OCI-LY7 (cell line): ENCODE measurements around the gene CNTF.

Experiments
- EZH2phosphoT487 ChIP-seq: fragments of 200-600 bp; sonication (generic); IDR thresholded peaks from 2 replicates; pipeline ENCODE4 v1.6.1; 2018; ENCODE audit warnings: low read depth, borderline replicate concordance, mild to moderate bottlenecking, mixed run types, antibody characterized with exemption, low read length, moderate library complexity, mixed read lengths
- TF ChIP-seq, protein P1 (sequence below): fragments of 200-600 bp; sonication (generic); conservative IDR thresholded peaks from 2 replicates; pipeline ENCODE4 v1.5.1; 2014; ENCODE audit warnings: mild to moderate bottlenecking, antibody characterized with exemption, low read length, moderate library complexity, mixed read lengths

- TF ChIP-seq, protein P1, sequence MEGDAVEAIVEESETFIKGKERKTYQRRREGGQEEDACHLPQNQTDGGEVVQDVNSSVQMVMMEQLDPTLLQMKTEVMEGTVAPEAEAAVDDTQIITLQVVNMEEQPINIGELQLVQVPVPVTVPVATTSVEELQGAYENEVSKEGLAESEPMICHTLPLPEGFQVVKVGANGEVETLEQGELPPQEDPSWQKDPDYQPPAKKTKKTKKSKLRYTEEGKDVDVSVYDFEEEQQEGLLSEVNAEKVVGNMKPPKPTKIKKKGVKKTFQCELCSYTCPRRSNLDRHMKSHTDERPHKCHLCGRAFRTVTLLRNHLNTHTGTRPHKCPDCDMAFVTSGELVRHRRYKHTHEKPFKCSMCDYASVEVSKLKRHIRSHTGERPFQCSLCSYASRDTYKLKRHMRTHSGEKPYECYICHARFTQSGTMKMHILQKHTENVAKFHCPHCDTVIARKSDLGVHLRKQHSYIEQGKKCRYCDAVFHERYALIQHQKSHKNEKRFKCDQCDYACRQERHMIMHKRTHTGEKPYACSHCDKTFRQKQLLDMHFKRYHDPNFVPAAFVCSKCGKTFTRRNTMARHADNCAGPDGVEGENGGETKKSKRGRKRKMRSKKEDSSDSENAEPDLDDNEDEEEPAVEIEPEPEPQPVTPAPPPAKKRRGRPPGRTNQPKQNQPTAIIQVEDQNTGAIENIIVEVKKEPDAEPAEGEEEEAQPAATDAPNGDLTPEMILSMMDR: no peak
- TF ChIP-seq EZH2phosphoT487: no peak
Measured at GRCh38 chr11:58645854-58646253, 23.4 kb downstream of the CNTF start.
